HG02840 (cell line): Measurements from ENCODE around the gene ADGRL3.

Experiments
- ATAC-seq: cut with Tn5 transposase; IDR thresholded peaks from one replicate; pipeline ENCODE4 v1.9.1; 2021; ENCODE audit warnings: mild to moderate bottlenecking, moderate library complexity, moderate number of reproducible peaks; ENCODE audit not compliant: unreplicated experiment, low FRiP score

ADGRL3 gene

DNA sequence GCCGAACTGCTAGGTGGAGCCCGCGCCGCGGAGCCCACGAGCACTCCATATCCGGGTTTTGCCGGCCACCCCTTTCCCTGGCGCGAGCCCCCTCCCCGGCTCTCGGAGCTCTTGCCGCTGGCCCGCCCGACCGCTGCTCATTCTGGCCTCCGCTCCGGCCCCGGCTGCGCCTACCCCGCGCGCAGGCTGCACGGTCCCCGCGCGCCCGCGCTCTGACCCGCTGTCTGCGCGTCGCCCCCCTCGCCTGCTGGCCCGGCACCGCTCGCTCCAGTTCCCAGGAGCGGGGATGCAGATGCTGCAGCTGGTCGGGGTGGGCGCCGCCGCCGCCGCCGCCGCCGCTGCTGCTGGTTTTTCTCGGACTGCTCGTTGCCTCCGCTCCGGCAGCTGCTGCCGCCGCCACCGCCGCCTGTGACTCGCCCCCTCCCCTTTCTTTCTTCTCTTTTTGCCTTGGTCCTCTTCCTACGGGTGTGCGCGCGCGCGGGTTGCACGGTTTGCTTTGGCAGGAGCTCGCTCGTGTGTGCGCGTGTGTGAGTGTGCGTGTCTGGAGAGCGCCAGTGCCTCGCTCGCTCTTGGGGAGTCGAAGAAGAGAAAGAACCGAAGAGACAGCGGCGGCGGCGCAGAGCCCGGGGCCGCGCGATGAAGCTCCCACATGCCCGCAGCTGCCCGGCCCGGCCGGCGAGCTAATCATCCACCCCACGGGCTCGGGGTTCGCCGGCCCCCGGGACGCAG lies at the start of gene ADGRL3:
Gene ADGRL3 (plus strand): TSS at position 140 of the 729 bp plus-strand sequence.
- ATAC-seq: no peak

DNA sequence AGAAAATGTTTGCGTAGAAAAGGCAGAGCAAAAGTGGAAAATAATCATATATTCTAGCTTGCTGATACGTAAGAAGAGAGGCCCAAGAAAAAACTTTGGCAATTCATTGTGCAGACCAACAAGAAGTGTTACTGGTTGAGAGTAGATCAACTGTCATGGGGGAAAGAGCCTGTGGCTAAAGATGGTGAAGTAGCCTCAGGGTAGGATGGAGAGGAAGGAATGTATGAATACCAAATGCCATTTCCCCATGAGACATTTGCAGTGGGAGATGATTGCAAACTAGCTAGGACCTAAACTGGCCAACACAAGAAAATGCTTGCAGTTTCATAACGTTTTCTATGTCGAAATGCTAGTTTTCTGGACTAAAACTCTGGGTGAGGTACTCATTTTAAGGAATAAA lies 47.7 kb upstream of the ADGRL3 start:
- ATAC-seq: no peak

DNA sequence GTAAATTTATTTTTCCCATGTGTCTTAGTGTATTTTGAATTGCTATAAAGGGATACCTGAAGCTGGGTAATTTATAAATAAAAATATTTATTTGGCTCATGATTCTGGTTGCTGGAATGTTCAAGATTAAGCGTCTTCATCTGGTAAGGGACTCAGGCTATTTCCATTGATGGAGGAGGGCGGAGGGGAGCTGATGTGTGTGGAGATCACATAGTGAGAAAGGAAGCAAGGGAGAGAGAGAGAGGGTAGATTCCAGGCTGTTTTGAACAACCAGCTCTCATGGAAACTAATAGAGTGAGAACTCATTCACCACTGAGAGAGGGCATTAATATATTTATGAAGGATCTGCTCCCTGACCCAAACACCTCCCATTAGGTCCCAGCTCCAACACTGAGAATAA lies 39.6 kb upstream of the ADGRL3 start:
- no peak for ATAC-seq

DNA sequence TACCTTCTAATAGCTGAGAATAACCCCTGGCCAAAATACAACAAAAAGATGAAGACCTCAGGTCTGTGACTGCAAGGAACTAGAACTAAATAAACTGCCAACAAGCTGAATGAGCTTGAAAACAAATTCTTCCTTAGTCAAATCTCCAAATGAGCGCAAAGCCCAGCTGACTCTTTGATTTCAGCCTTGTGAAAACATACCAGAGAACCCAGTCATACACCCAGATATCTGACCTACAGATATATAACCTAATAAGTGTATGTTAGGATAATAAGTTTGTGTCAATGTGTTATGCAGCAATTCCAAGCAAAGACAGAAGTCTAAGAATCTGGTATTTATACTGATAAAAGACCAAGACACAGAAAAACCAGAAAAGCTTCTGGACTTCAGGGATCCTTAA lies 38.0 kb upstream of the ADGRL3 start:
- ATAC-seq: no peak

DNA sequence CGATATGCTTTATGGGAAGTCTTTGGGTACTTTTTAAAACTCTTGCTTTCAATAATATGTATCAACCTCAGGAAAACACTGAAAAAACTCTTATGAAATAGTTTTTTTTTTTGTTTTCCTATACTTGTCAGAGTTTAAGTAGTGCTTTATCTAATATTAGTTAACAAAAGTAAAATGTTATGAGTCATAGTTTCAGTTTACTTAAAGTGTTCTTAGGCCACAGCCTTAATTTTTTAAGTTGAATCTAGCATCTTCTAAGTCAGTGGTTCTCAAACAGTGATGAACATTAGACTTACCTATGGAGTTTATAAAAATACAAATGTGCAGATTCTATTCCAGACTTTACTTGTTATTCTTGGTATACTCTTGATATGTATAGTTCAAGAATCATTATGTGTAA lies 26.3 kb upstream of the ADGRL3 start:
- ATAC-seq: no peak

DNA sequence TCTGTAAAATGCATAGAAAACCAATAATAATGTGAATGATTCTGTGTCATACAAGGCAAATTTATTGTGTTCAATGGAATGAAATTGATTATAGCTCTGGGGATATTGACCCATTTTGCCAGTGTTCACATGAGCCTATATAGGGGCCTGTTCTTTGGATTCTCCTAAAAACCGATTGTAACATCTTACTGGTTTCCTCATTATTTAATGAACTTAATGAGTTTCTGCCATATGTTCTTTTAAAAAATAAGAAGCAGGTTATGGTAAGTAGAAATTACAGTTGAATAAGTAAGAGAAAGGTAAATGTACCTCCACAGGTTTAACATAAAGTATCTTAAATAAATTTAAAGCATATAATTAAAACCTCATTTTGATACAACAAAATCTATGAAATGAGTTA lies 24.6 kb upstream of the ADGRL3 start:
- ATAC-seq: no peak

DNA sequence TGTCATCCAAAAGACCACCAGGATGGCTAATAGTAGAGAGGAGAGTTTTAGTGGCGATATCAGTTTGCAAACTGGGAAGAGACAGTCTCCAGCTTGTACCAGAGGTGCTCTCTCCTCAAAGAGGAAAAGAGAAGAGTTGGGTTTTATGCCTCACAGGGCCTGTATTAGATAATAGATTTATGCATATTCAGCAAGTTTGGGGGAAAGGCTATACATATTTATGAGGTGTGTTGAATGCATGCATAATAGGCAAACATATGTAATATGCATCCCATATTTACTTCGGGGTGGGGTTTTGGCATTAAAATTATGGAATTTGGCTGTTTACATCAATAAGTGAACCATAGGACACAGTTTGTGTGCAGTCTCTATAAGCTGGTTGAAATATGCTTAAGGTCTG lies 22.8 kb upstream of the ADGRL3 start:
- no peak for ATAC-seq

DNA sequence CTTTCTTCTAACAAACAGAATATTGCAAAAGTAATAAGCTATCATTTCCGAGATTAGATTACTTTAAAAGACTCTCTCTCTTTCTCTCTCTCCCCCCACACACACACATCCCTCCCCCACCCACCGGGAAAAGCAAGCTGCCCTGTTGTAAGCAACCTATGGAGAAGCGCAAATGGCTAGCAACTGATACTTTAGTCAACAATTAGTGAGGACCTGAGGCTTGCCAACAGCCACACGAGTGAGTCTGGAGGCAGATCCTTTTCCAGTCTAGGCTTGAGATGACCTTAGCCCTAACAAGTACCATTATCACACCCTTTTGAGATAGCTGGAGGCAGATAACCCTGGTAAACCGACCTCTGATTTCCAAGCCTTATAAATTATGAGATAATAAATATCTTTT lies 19.7 kb upstream of the ADGRL3 start:
- no peak for ATAC-seq

DNA sequence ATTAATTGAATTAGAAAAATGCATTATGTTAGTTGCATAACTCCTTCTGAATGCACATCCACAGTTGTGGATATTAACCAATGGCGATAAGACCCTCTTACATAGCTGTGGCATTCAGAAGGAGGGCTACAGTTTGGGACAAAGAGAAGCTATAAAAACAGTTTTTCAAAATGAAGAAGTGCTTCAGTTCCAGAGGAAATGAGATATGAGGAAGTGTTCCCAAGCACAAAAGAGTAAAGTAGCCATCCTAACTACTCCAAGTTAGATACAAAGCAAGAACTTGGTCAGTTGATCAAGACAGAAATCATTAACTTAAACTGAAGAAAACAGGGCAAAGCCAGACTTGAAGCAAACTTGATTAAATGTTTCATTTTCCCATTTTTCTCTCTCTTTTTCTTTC lies 17.2 kb upstream of the ADGRL3 start:
- ATAC-seq: no peak

DNA sequence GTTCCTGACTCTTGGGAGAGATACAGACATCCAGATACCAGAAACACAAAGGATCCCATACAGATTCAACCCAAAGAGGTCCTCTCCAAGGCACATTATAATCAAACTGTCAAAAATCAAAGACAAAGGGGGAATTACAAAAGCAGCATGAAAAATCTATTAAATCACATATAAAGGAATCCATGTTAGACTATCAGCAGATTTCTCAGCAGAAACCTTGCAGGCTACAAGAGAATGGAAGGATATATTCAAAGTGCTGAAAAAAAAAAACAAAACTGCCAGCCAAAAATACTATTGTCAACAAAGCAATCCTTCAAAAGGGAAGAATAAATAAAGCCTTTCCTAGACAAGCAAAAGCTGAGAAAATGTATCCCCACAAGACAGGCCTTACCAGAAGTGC lies 14.8 kb upstream of the ADGRL3 start:
- ATAC-seq: no peak

DNA sequence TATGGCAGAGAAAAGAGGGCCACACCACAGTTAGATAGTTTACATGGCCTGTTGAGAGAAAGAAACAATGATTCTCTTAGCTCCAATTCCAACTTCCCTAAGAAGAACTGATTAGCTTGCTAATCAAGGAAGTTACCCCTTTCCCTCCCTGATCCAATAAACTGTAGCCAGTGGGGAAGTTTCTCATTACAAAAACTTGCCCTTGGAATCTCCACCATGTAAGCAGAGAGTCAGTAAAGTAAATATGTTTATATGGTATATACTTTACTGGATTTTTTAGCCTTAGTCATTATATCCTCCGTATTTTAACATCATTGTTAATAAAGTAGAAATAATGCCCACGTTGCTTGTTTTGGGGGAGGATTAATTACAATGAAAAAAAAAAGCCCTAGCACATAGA lies 7.7 kb upstream of the ADGRL3 start:
- no peak for ATAC-seq

DNA sequence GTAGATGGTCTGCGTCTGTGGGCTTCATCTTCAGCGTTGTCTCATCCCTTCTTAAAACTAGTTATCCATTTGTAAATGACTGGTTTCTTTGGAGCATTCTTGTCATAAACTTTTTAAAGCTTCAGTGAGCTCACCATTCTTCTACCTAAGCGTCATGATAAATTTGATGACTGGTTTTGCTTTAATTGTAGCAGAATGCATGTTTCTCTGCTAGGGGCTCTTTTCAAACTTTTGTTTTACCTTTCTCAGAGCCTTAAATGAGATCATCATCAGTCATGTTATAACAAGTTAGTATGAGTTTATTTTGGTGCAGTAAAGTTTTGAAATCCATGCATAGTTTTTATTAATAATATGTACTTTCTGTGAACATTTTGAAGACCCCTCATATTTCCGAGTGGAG lies 6.3 kb upstream of the ADGRL3 start:
- ATAC-seq: no peak

DNA sequence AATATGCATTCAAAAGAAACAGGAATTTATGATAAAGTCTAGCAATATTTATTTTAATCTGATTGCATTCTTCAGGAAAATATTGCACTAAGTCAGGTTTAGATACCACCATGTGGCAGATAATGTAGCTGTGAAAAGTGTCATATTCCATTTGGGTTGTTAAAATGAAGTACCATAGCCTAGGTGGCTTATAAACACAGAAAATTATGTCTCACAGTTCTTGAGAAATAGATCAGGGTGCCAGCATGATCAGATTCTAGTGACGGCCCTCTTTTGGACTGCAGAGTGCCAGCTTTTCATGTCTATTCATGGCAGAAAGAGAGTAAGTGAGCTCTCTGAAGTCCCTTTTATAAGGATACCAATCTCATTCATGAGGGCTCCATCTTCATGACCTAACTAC lies 5.6 kb upstream of the ADGRL3 start:
- no peak for ATAC-seq

DNA sequence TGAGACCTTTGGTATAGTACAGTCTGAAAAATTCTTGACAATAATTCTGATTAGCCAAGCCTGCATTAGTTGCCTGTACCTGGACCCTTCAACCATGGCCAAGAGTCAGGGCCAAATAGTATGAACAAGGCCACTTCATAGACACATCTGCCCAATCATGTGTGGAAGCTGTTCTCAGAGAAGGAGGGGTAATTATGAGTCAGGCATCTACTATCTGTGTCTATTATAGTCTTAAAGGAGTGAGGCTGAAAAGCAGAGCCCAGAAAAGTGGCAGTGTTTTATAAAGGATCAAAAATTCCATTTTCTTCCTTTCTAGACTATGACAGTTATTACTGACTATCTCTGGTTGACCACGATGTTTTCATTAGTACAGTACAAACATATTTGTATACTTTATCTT lies 5.0 kb upstream of the ADGRL3 start:
- ATAC-seq: no peak

DNA sequence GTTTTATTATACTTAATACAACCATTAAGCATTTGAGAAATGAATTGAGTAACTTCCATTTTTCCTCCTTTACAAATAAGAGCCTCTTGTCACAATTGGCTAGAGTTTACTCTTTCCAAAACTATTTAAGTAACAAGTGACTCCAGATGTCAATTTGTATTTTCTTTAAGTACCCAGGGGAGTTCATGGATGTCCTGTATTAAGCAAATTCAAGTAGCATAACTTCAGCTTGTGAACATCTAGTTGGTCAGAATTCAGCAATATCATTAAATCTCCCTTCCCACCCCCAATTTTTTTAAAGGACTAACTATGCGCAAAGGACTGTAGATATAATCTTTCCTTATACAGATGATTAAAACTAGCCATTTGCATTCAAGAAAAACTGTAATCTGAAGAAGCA lies 1.4 kb upstream of the ADGRL3 start:
- no peak for ATAC-seq

DNA sequence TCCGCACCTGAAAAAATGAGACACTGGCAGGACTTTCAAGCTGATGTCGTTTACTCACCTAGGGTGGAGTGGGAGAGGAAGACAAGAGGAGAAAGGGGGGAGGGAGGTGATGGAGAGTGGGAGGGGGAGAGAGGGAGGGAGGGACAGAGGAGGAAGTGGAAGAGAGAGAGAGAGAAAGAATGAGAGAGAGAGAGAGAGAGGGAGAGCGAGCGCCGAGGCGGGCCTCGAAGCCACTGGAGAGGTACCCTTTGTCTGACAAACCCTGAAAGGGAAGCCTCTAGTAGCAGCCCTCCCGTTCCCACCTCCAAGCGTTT lies 296 bp upstream of the ADGRL3 start:
- ATAC-seq: no peak

DNA sequence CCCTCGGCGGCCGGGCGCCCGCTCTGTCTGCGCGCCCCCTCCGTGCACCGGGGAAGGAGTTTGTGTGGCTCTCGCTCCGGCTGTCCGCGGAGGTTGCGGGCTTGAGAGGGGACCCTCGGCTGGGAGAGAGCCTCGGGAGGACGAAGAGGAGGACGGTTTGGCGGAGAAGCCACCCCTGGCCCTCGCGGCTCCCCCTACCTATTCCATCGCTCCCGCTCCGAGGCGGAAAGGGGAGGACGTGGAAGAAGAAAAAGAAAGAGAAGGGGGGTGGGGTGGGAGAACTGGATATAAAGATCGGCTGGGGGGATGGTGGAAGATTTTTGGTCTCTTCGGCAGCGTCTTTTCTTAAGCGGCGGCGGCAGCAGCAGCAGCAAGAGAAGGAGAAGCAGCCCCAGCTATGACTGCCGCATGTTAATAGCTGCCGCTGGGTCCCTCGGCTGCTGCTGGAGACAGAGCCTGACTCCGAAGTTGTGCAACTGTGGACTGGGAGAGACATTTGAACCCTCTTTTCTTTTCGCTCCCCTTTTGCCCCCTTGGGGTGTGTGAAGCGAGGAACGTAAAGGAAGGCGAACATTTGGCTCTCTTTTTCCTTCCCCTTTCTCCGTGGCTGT lies 895 bp downstream of the ADGRL3 start:
- no peak for ATAC-seq

DNA sequence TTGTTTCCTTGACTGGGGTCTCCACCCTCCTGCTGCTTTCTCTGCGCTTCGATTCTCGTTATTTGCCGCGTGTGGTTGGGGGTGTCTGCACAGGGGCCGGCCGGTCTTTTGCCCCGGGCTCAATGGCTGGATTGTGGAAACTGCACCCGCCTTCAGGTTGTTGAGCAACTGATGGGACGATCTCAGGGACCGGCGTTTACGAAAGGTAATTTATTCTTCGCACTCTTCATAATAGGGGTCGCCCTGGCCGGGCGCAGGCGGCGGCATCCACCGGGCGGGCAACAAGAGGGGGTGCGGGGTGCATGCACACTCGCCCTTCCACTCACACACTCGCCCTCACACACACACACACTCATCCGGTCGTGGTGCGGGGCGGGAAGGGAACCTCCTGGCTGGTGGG lies 1.4 kb downstream of the ADGRL3 start:
- no peak for ATAC-seq

DNA sequence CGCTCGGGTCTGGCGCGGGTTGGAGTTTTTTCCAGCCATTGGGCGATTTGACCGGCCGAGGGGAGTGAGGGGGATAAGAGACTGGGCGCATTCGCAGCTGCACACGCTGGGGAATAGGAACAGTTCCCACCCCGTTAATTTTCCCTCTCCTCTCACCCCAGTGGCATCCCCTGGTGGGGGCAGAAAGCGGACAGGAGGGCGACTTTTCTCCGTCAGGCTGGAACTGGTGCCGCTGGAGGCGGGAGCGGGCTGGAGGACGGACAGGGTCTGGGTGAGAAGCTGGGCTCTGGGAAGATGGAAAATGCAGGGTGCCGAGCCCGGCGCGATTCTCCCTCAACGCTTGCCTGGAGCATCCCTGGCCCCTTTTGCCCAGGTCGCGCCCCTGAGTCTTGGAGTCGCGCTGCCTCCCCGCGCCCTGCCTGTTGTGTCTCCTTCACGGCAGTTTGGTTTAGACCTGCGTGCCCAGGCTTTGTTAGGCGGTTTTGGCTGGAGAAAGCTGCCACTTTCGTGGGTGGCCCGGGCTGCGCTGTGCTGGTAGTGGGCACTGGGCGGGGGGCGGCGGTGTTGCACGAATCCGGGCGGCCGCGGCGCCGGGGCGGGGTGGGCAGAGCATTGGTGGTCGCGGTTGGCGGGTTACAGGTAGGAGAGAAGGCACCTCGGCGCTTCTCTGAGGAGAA lies 2.0 kb downstream of the ADGRL3 start:
- ATAC-seq: no peak

DNA sequence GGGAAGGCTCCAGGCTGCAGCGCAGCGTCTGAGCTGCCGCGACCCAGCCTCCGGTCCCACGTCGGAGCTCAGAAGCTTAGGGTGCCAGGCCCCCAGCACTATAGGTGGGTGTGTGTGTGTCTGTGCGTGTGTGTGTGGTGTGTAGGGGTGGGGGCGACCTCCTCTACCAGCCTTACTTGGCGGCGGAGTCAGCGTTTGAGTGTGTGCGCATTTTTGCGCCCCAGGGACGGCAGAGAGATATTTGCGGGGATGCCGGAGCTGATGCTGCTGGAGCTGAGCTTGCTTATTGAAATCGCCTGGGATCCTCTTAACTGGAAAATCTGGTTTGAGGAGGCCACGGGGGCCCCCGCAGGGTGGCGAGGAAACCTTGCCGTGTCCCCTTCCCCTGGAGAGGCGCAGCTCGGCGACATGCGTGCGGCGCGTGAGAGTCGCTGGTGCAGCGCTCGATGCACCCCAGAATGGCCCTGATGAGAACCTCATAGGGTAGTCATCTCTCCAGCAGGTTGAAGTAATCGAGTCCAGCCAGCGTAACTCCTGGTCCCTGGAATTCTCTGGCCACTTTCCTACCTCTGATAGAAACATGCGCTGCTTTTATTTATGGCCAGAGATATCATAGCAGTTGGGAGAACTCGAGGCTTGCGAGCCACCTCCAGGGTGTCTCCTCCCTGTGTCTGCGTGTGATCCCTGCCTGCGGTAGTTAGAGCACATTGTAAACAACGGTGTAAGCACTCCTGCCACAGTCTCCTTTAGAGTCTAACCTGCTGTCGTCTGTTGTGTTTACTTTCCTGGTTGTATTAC lies 2.7 kb downstream of the ADGRL3 start:
- ATAC-seq: no peak

DNA sequence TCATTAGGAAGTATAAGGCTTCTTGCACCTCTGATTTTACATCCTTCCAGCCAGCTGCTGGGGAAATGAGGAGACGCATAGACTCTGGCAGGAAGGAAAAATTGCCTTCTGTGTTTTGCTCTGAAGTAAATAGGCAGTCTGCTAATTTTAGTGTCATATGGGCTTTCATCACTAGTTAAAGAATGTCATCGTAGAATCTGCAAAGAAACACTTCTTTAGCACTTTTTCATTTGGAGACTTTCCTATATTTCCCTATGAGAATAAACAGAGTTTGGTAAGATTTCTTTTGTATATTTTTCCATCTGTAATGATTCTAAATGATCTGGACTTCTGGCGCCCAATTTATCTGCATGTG lies 3.3 kb downstream of the ADGRL3 start:
- ATAC-seq: no peak
